BLaER1 treated with 17β-estradiol and CSF1 and Interleukin-3, amounts not matched to agents 10 nM and 100 nM (cell line): Measurements from ENCODE around the gene TMEM80.

ENCODE experiments used
- H3K27ac ChIP-seq, 11 experiments: shearing (Covaris generic); formaldehyde crosslinking; 2 replicates each; pipeline ENCODE4 v1.8.1; 2022
- H3K27me3 ChIP-seq, 11 experiments: shearing (Covaris generic); formaldehyde crosslinking; 2 replicates each; pipeline ENCODE4 v1.8.1; 2022
- H3K36me3 ChIP-seq, 11 experiments: shearing (Covaris generic); formaldehyde crosslinking; 2 replicates each; pipeline ENCODE4 v1.8.1; 2022
- H3K4me1 ChIP-seq, 10 experiments: shearing (Covaris generic); formaldehyde crosslinking; 2 replicates each; pipeline ENCODE4 v1.8.1; 2022
- H3K4me2 ChIP-seq, 11 experiments: shearing (Covaris generic); formaldehyde crosslinking; 2 replicates each; pipeline ENCODE4 v1.8.1; 2022
- H3K4me3 ChIP-seq, 10 experiments: shearing (Covaris generic); formaldehyde crosslinking; 2 replicates each; pipeline ENCODE4 v1.8.1; 2022
- H3K9ac ChIP-seq, 11 experiments: shearing (Covaris generic); formaldehyde crosslinking; 2 replicates each; pipeline ENCODE4 v1.8.1; 2022
- H3K9me3 ChIP-seq, 11 experiments: shearing (Covaris generic); formaldehyde crosslinking; replicated peaks in 1 of 11; 2 replicates each; pipeline ENCODE4 v1.8.1; 2022
- H4K20me1 ChIP-seq, 11 experiments: shearing (Covaris generic); formaldehyde crosslinking; 2 replicates each; pipeline ENCODE4 v1.8.1; 2022
- Cebpa-rat ChIP-seq, 11 experiments: shearing (Covaris generic); IDR thresholded peaks; 2 replicates each; pipeline ENCODE4 v1.8.1; 2022

TMEM80 gene

DNA sequence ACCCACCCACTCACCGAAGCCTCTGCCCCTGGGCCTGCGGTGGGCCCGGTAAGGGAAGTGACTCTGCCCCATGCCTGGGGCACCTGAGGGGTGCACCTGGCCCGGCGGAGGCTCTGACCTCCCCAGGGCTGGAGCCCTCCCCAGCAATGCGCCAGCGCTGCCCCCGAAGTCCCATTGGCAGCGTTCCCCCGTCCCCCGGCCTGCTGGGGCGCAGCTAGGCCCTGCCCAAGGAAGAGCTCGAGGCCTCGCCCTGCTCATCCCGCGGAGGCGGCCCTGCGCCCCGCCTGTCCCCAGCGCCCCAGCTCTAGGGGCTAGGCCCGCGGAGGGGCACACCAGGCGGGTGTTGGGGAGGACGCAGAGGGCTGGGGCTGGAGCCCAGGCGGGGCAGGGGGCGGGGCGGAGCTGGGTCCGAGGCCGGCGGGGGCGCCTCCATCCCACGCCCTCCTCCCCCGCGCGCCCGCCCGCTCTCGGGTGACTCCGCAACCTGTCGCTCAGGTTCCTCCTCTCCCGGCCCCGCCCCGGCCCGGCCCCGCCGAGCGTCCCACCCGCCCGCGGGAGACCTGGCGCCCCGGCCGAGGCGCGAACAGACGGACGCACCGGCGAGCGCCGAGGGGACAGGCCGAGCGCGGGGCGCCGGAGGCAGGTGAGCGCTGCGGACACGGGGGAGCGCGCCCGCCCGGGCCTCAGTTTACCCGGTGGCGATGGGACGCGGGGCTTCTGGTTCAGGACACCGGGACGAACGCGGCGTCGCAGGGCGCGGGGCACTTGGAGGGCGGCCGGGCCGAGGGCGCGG is 10.2 kb downstream of the TMEM80 start, which contains the start of gene EPS8L2:
EPS8L2 (plus strand) TSS at position 586 of the 793 bp plus-strand sequence. CDS start 3,177 bp downstream, outside the sequence.
- peaks cover 9 to 39% (median 28%) of the 10 kb centered on the region in 11 experiments for H3K36me3 ChIP-seq
- peak within 1 kb of the TSS in 3 of 11 experiments; percentile 2 to 60 (median 50); a peak in 3 of 22 replicates for H3K9ac ChIP-seq
- no peak for TF ChIP-seq Cebpa-rat (IDR thresholded peaks at IDR 0.05)
- H3K9me3 ChIP-seq: peaks cover 0 to 10% (median 0%) of the 10 kb centered on the region in 11 experiments; a peak in 8 of 22 replicates
- peaks cover 0 to 58% (median 36%) of the 10 kb centered on the region in 11 experiments; a peak in 17 of 22 replicates for H4K20me1 ChIP-seq
- no peak within 1 kb of the TSS for H3K27ac ChIP-seq
- H3K4me3 ChIP-seq: peak within 1 kb of the TSS in 6 of 10 experiments; percentile 12 to 59 (median 34); a peak in 8 of 20 replicates
- peak within 1 kb of the TSS; percentile 2 to 87 (median 44); a peak in 18 of 22 replicates for H3K4me2 ChIP-seq
- H3K4me1 ChIP-seq: peaks cover 42 to 77% (median 61%) of the 10 kb centered on the region in 10 experiments
- peaks cover 50 to 67% (median 61%) of the 10 kb centered on the region in 11 experiments for H3K27me3 ChIP-seq

DNA sequence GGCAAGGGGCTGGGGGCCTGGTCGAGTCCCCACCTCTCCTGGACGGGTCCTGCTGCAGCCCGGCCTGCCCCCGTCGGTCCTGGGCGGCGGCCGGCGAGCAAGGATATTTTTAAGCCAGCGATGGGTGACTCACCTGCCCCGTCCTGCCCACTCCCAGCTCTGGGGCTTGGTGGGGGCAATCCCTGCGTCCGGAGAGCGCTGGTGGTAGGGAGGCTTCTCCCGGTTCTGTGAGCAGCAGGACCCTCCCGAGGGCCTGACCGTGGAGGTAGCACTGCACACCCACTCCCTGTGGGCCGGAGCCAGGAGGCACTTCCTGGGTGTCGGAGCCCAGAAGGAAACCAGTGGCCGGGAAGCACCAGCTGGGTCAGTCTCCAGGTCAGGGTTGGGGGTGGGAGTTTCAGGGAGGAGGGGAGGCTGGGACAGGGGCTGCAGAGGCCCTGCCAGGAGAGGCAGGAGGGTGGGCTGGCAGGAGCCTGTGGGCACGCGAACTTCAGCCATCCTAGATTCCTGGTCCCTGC is 10.9 kb downstream of the TMEM80 start:
- peak overlapping the region in 6 of 10 experiments; percentile 12 to 59 (median 34); a peak in 8 of 20 replicates for H3K4me3 ChIP-seq
- peaks cover 57 to 74% (median 68%) of the 10 kb centered on the region in 11 experiments for H3K27me3 ChIP-seq
- H3K9ac ChIP-seq: peak overlapping the region in 3 of 11 experiments; percentile 2 to 60 (median 50); a peak in 3 of 22 replicates
- H4K20me1 ChIP-seq: peaks cover 0 to 58% (median 36%) of the 10 kb centered on the region in 11 experiments; a peak in 17 of 22 replicates
- peak overlapping the region; percentile 2 to 87 (median 44); a peak in 18 of 22 replicates for H3K4me2 ChIP-seq
- no peak for TF ChIP-seq Cebpa-rat (IDR thresholded peaks at IDR 0.05)
- no peak overlapping the region for H3K27ac ChIP-seq
- peaks cover 38 to 76% (median 60%) of the 10 kb centered on the region in 10 experiments for H3K4me1 ChIP-seq
- H3K36me3 ChIP-seq: peaks cover 9 to 33% (median 28%) of the 10 kb centered on the region in 11 experiments
- H3K9me3 ChIP-seq: peaks cover 0 to 8% (median 0%) of the 10 kb centered on the region in 11 experiments; a peak in 8 of 22 replicates

DNA sequence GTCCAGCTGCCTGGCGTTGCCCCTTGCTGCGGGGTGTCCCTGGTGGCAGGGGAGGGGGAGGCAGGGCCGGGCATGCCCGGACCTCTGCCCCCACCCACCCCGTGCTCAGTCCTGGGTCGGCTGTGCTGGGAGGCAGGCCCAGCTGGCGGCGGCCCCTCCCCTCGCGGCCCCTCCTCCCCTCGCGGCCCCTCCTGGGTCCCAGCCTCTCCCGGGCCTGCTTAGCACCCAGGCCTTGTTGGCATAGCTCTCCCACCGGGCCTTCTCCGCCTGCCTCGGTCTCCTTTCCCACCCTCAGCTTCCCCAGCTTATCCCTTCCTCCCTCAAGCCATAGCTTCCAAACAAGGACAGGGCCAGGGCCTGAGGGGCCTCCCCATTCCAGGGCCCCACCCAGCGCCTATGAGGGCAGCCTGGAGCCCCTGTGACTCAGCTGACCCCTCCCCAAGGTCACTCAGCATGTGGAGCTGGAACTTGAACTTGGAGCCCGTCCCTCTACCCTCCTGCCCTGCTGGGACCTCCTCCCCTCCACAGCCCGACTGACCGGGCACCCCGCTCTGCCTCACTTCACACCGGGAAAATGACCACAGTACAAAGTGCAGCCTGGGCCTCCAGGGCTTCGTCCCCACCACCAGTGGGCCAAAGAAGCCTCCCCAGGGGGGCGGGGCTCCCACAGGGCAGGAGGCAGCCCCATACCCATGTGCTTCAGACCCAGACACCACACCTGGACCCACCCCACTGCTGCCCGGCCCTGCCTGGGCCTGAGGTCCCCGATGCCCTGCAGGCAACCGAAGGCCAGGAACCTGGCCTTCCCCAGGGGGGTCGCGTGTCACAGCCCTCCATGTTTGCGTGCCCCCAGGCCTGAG is 11.6 kb downstream of the TMEM80 start:
- Histone ChIP-seq H3K27ac (no peak overlapping the region), H3K36me3 (peaks cover 2 to 26% (median 21%) of the 10 kb centered on the region in 11 experiments; a peak in 21 of 22 replicates), H3K4me3 (peak overlapping the region in 4 of 10 experiments; percentile 24 to 59 (median 47); a peak in 6 of 20 replicates), H3K9ac (peak overlapping the region in 2 of 11 experiments; percentile 50 to 60; a peak in 3 of 22 replicates), H3K4me2 (peak overlapping the region; percentile 2 to 87 (median 68); a peak in 16 of 22 replicates), H3K27me3 (peaks cover 57 to 75% (median 68%) of the 10 kb centered on the region in 11 experiments), H3K9me3 (peaks cover 0 to 1% (median 0%) of the 10 kb centered on the region in 11 experiments; a peak in 3 of 22 replicates), H3K4me1 (peaks cover 31 to 69% (median 53%) of the 10 kb centered on the region in 10 experiments), H4K20me1 (peaks cover 0 to 58% (median 36%) of the 10 kb centered on the region in 11 experiments; a peak in 17 of 22 replicates)
- no peak for TF ChIP-seq Cebpa-rat (IDR thresholded peaks at IDR 0.05)

DNA sequence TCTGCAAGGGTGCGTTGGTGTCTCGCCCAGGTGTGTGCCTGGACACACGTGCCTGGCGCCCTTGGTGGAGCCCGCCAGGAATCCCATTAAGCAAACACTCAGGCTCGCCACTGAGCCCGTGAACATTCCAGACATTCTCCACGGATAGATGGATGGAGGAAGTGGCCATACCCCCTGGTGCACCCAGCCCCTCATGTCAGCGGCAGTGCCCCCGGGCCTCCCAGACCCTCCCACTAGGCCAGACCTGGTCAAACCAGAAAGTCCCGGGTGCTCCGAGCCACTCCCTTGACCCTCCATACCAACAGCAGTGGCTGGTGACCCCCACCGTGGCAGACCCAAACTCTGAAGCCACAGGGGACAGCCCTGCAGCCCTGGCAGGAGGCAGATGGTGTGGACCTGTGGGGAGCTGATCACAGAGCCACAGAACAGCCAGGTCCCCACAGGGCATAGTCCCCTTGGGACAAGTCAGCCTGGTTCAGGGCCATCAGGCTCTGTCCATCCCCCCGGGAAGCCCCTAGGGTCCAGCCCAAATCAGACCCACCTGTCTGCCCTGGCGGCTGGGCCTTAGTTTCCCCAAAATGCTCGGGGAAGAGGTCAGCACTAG is 12.3 kb downstream of the TMEM80 start:
- peak overlapping the region in 1 of 11 experiments; percentile 3; a peak in 1 of 22 replicates for H3K9ac ChIP-seq
- H3K4me3 ChIP-seq: no peak overlapping the region
- H3K36me3 ChIP-seq: peaks cover 0 to 20% (median 14%) of the 10 kb centered on the region in 11 experiments; a peak in 13 of 22 replicates
- H3K4me1 ChIP-seq: peaks cover 29 to 62% (median 46%) of the 10 kb centered on the region in 10 experiments
- no peaks in the 10 kb centered on the region for H3K9me3 ChIP-seq
- H3K4me2 ChIP-seq: peak overlapping the region in 9 of 11 experiments; percentile 9 to 82 (median 55); a peak in 15 of 22 replicates
- H3K27ac ChIP-seq: no peak overlapping the region
- peaks cover 57 to 75% (median 68%) of the 10 kb centered on the region in 11 experiments for H3K27me3 ChIP-seq
- peaks cover 0 to 55% (median 35%) of the 10 kb centered on the region in 11 experiments; a peak in 17 of 22 replicates for H4K20me1 ChIP-seq
- TF ChIP-seq Cebpa-rat (IDR thresholded peaks at IDR 0.05): no peak

DNA sequence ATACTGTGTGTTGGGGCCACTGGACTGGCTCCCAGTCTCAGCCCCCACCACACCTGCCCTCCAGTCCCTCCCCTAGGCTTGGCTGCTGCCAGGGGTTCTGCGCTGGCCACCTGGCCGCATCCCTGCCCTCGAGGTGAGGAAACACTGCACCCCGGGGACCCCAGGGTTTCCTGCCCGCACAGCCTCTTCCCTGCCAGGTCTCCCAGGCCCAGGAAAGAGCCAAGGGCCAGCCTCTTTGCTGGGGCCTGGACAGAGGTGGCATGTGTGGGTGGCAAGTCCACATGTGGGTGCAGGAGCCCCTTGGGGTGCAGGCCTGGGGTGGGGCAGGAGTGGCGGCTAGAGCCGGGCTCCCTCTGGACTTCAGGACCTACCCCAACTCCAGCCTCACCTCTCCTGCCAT is 12.9 kb downstream of the TMEM80 start:
- H3K27me3 ChIP-seq: peaks cover 57 to 75% (median 68%) of the 10 kb centered on the region in 11 experiments
- no peak for TF ChIP-seq Cebpa-rat (IDR thresholded peaks at IDR 0.05)
- peaks cover 0 to 14% (median 8%) of the 10 kb centered on the region in 11 experiments; a peak in 11 of 22 replicates for H3K36me3 ChIP-seq
- peaks cover 0 to 50% (median 33%) of the 10 kb centered on the region in 11 experiments; a peak in 17 of 22 replicates for H4K20me1 ChIP-seq
- H3K4me2 ChIP-seq: peak overlapping the region in 9 of 11 experiments; percentile 9 to 68 (median 54); a peak in 15 of 22 replicates
- H3K9me3 ChIP-seq: no peaks in the 10 kb centered on the region
- no peak overlapping the region for H3K27ac ChIP-seq
- peak overlapping the region in 1 of 11 experiments; percentile 3; a peak in 1 of 22 replicates for H3K9ac ChIP-seq
- no peak overlapping the region for H3K4me3 ChIP-seq
- peaks cover 29 to 58% (median 43%) of the 10 kb centered on the region in 10 experiments for H3K4me1 ChIP-seq

DNA sequence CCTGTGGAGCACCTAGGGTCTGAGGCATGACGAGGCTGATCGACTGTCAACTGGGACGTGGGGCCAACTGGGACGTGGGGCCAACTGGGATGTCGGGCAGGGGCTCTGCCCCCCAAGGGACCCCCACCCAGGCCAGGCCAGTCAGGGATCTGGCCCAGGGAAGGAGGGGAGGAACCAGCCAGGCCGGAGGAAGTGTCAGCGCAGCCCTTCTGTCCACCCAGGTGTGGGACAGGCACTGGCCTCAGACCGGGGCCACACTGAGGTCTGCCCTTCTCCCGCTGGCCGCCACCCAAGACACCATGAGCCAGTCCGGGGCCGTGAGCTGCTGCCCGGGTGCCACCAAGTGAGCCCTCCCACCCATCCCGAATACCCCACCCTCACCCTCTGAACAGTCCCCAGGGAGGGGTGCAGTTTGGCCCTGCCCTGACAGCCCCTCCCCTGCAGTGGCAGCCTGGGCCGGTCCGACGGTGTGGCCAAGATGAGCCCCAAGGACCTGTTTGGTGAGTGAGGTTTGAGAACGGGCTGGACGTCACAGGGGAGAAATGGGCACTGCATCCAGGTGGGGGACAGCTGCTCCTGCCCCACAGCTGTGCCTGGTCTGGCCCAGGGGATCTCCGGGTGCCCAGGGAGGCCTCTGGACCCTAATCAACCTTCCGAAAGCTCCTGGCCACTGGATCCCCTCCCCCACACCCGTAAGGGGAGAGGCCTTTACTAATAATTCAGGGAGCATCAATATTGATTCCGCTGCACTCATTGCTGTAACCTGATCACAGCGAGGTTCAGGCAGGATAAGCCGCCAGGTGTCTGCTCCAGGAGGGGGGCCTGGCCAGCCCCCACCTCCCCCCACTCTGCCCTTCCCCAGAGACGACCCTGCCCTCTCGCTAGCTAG is 13.7 kb downstream of the TMEM80 start:
- Histone ChIP-seq H3K36me3 (peaks cover 0 to 10% (median 4%) of the 10 kb centered on the region in 11 experiments; a peak in 8 of 22 replicates), H4K20me1 (peaks cover 0 to 41% (median 29%) of the 10 kb centered on the region in 11 experiments; a peak in 17 of 22 replicates), H3K4me2 (peak overlapping the region in 7 of 11 experiments; percentile 38 to 63 (median 47); a peak in 12 of 22 replicates), H3K27me3 (peaks cover 57 to 71% (median 68%) of the 10 kb centered on the region in 11 experiments), H3K9me3 (no peaks in the 10 kb centered on the region), H3K4me3 (no peak overlapping the region), H3K9ac (no peak overlapping the region), H3K27ac (no peak overlapping the region), H3K4me1 (peaks cover 29 to 58% (median 43%) of the 10 kb centered on the region in 10 experiments)
- TF ChIP-seq Cebpa-rat (IDR thresholded peaks at IDR 0.05): no peak
